Upper lobe of right lung (tissue), 1 donor: ENCODE measurements around the gene ACSBG1. TPM values are rescaled to one million over a fixed set of nuclear protein-coding genes. Genes with fewer than 3 reads are reported as not detected.

Experiments
- ATAC-seq: fragments of 200-7000 bp; cut with Tn5 transposase; one replicate; pipeline ENCODE4 v1.9.1; 2020; ENCODE audit warnings: mild to moderate bottlenecking, moderate library complexity
- DNase-seq: peaks from one replicate; pipeline ENCODE4 v3.0.0-alpha.2; 2020
- H3K27ac ChIP-seq: fragments of 200-600 bp; one replicate; pipeline ENCODE4 v1.8.0; 2022
- H3K27me3 ChIP-seq: fragments of 200-600 bp; one replicate; pipeline ENCODE4 v1.8.0; 2022; ENCODE audit warnings: mild to moderate bottlenecking
- H3K36me3 ChIP-seq: fragments of 200-600 bp; one replicate; pipeline ENCODE4 v1.8.0; 2022
- H3K4me1 ChIP-seq: fragments of 200-600 bp; one replicate; pipeline ENCODE4 v1.8.0; 2022
- H3K4me3 ChIP-seq: fragments of 200-600 bp; one replicate; pipeline ENCODE4 v1.8.0; 2022; ENCODE audit warnings: mild to moderate bottlenecking
- H3K9me3 ChIP-seq: fragments of 200-600 bp; one replicate; pipeline ENCODE4 v1.8.0; 2022
- CTCF ChIP-seq: fragments of 200-600 bp; IDR thresholded peaks from one replicate; pipeline ENCODE4 v1.8.0; 2022; ENCODE audit warnings: antibody characterized with exemption
- intact Hi-C: fragments of 100-400 bp; cut with DNase I; formaldehyde crosslinking; loops from one replicate; pipeline ENCODE4 v1.11.0; 2022
- total RNA-seq: library from RNA; stranded (reverse); fragmentation: NEBNext Ultra II Directional; extraction: Animal tissue kit (Norgen Biotek cat#: 25700); gene quantifications from one replicate; pipeline ENCODE4 v1.2.1, GENCODE V29; 2021
- donor health status: DM: no; HTN: yes; CAD: no; lungs with severe emphysema.

ACSBG1 gene
- total RNA-seq, 1 donor from 2014 or later: not detected

GRCh38 chr15:78179906-78180305 is 54.5 kb downstream of the ACSBG1 start:
- no peak overlapping the region for H3K27ac ChIP-seq
- no peaks in the 10 kb centered on the region for H3K9me3 ChIP-seq
- intact Hi-C loops: no loop called here
- no peaks in the 10 kb centered on the region for H3K4me1 ChIP-seq
- no peak overlapping the region for H3K4me3 ChIP-seq
- H3K36me3 ChIP-seq: no peaks in the 10 kb centered on the region
- no peak for TF ChIP-seq CTCF
- DNase-seq (no peak), ATAC-seq (no peak)
- H3K27me3 ChIP-seq: no peaks in the 10 kb centered on the region

GRCh38 chr15:78179286-78179840 is 55.0 kb downstream of the ACSBG1 start:
- Histone ChIP-seq H3K27me3 (no peaks in the 10 kb centered on the region), H3K27ac (no peak overlapping the region), H3K9me3 (no peaks in the 10 kb centered on the region), H3K4me3 (no peak overlapping the region), H3K36me3 (no peaks in the 10 kb centered on the region), H3K4me1 (no peaks in the 10 kb centered on the region)
- TF ChIP-seq CTCF: no peak
- intact Hi-C loops: no loop called here
- ATAC-seq (peak; percentile 5), DNase-seq (no peak)

- Histone ChIP-seq H3K4me3 (no peak overlapping the region), H3K27me3 (no peaks in the 10 kb centered on the region), H3K9me3 (no peaks in the 10 kb centered on the region), H3K27ac (no peak overlapping the region), H3K36me3 (no peaks in the 10 kb centered on the region), H3K4me1 (no peaks in the 10 kb centered on the region)
- TF ChIP-seq CTCF: no peak
- intact Hi-C loops: no loop called here
- DNase-seq (no peak), ATAC-seq (no peak)
These were observed 56.3 kb downstream of the ACSBG1 start for GRCh38 chr15:78178064-78178463.

DNA sequence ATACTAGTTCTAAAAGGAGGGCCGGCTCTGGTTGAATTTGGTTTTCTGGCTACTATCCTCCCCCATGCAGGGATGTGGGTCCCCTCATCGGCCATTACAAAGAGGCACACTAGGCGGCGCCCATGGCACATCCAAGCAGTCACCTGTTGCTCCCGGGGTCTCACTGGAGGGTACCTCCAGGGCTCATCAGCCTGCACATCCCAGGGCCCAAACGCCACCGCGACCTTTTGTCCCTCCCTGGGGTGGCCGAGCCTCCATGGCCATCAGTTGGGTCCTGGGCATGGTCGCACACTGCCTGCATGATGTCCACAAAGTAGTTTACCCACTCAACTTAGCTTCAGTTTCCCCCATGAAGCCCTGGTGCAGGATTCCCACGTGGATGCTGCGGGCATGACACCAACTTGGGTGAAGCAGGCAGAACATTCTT is 56.9 kb downstream of the ACSBG1 start:
- Histone ChIP-seq H3K27me3 (no peaks in the 10 kb centered on the region), H3K4me3 (no peak overlapping the region), H3K4me1 (no peaks in the 10 kb centered on the region), H3K27ac (no peak overlapping the region), H3K36me3 (peaks cover 4% of the 10 kb centered on the region), H3K9me3 (no peaks in the 10 kb centered on the region)
- DNase-seq: no peak
- ATAC-seq: peak; percentile 35
- intact Hi-C loops: no loop called here
- peak; percentile 48 for TF ChIP-seq CTCF

DNA sequence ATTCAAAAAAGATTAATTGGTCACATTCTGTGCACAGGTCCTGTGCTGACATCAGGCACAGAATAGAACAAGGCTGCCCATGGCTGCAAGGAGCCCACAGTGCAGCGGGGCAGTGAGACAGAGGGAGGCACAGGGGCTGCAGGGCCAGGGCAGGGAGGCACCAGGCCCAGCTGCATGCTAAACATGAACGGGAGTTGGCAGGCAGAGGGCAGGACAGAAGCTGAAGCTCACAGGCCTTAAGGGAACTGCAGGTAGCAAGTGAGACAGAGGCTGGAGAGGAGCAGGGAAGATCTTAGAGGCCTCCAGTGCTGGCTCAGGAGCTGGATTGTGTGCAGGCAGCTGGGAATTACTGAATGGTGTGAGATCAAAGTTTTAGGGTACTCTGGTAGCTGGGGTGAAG is 59.0 kb downstream of the ACSBG1 start:
- H3K36me3 ChIP-seq: peaks cover 25% of the 10 kb centered on the region
- H3K27me3 ChIP-seq: no peaks in the 10 kb centered on the region
- DNase-seq (no peak), ATAC-seq (no peak)
- intact Hi-C loops: no loop called here
- no peaks in the 10 kb centered on the region for H3K9me3 ChIP-seq
- H3K4me1 ChIP-seq: no peaks in the 10 kb centered on the region
- H3K27ac ChIP-seq: no peak overlapping the region
- no peak for TF ChIP-seq CTCF
- no peak overlapping the region for H3K4me3 ChIP-seq

- no peak for TF ChIP-seq CTCF
- H3K36me3 ChIP-seq: peaks cover 34% of the 10 kb centered on the region
- H3K4me1 ChIP-seq: no peaks in the 10 kb centered on the region
- no peaks in the 10 kb centered on the region for H3K9me3 ChIP-seq
- intact Hi-C loops: no loop called here
- no peaks in the 10 kb centered on the region for H3K27me3 ChIP-seq
- ATAC-seq (no peak), DNase-seq (no peak)
- no peak overlapping the region for H3K4me3 ChIP-seq
- no peak overlapping the region for H3K27ac ChIP-seq
These were observed 60.0 kb downstream of the ACSBG1 start for GRCh38 chr15:78174401-78174800.
